Middle frontal gyrus (tissue), 1 donor: ENCODE data around the gene NAT14.
A peak's percentile ranks its signal among the peaks of the same experiment; 100 is the strongest.
"Not testable (repeated sequence)": the region's sequence is repeated elsewhere in the genome, so short reads cannot be mapped to it uniquely, and the experiment has no call there.

Source experiments
- DNase-seq: peaks from one replicate; pipeline ENCODE4 v3.0.0-alpha.2; 2015; ENCODE audit warnings: low spot score; ENCODE audit errors: extremely low spot score

Gene NAT14, protein sequence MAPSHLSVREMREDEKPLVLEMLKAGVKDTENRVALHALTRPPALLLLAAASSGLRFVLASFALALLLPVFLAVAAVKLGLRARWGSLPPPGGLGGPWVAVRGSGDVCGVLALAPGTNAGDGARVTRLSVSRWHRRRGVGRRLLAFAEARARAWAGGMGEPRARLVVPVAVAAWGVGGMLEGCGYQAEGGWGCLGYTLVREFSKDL

DNA sequence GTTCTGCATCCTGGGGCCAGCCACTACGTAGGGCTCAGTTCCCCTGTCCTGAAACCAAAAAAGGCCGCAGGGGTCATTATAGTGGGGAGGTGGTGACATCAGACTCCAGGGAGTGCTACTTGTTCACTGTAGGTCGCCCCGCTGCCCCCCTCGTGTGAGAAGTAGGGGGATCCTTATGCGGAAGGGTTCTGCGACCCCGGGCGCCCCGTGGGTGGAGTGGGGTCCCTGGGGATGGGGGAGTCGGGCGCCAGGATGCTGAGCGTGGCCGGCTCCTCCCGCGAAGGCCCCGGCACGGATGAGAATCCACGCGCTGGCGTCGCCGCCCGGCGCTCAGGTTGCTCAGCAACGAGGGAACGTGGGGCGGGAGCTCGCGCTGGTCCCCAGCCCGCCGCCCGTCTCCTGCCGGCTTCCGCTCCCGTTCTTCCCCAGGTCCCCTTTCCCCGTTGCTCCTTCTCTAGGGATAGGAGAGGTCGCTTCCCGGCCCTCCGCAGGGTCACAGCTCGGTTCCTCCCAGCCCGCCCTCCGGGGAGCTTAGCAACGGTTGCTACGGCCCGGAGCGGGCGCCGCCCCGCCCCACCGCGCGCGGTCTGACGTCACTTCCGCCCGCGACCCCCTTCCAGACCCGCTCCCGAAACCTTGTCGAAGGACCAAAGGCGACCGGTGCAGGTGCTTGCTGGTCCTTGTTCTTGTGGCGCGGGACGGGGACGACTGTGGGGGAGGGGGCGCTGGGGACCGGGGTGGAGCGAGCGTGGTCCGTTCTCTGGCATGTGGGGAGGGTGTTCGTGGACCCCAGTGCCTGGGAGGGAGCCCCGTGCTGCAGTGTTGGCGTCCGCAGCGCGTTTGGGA, at the start of gene NAT14:
NAT14 (plus strand) TSS at position 596 of the 846 bp plus-strand sequence. CDS start 521 bp downstream, outside the sequence.
- DNase-seq, result no peak

DNA sequence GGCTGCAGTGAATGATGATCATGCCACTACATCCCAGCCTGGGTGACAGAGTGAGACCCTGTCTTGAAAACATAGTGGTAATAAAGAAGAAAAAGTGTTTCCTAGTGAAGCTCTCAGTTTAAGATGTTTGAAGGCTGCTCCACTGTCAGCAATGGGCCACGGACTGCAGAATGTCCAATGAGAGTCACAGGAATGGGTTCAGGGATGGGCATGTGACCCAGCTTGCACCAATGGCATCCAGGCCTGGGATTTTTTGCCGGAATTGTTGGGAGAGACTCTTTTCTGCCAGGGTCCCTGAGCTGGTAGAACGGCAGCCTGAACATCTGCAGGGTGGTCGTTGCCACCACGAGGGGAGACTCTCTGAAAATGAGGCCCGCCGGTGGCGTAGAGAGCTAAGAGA, 48.1 kb upstream of the NAT14 start:
- no peak for DNase-seq

DNA sequence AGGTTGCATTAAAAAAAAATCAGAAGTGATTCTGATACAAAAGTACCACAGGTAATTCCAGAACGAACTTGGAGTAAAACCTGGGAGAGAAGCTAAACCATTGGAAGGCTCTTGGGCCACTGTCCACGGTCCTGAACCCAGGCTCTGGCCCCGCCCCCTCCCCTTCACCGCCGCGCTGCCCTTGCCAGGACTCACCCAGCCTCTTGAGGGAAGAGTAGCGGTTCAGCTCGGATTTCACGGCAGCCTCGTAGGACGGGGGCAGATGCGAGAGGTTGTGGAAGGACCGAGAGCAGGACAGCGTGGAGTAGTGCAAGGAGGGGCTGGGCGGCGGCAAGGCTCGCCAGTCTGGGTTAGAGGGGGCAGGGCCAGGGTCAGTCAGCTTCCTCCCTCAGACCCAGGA, 47.6 kb upstream of the NAT14 start:
- DNase-seq, result no peak

DNA sequence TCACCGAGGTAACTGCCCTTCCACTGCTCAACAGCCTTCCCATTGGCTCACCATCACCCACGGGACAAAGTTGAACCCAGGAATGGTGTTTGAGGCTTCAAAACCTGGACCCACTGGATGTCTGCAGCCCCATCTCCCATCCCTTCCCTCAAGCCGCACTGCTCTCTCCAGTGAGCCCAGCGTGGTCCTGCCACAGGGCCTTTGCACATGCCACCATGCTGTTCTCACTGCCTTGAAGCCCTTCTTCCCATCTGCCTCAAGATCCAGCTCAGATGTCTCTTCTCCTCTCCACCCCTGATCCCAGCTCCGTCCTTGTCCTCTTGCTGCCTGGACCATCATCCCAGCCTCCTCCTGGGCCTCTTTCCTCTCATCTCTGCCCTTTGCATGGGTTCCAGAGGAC, 45.9 kb upstream of the NAT14 start:
- DNase-seq, result no peak

DNA sequence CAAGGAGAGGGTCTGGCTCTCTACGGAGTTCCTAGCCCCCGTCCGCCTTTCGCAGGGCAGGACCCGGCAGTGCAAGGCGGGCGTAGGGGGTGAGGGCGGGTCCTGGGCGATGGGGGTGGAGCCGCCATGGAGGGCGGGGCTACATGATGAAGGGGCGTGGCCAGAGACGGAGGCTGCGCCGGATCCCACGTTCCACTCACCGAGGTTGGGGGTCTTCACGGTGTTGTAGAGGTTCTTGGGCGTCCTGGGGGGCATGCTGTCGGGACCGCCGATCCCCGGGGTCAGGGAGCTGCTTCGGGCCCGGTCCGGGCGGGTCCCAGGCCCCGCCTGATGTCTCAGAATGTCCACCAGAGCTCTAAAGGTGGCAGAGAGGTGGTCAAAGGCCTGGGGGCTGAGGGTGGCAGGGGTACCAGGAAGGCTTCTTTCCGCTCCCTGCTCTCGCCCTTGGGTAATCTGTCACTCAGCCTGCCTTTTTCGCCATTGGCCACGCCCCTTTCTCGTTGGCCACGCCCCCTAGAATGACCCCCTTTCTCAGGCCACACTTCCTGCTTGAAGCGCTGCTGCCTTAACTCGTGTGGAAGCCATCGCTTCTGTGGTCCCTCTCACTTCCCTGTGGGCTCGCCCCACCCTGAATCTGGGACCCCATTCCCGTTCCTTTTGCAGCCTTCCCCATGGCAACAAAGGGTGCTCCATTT, 44.4 kb upstream of the NAT14 start:
- no peak for DNase-seq

DNA sequence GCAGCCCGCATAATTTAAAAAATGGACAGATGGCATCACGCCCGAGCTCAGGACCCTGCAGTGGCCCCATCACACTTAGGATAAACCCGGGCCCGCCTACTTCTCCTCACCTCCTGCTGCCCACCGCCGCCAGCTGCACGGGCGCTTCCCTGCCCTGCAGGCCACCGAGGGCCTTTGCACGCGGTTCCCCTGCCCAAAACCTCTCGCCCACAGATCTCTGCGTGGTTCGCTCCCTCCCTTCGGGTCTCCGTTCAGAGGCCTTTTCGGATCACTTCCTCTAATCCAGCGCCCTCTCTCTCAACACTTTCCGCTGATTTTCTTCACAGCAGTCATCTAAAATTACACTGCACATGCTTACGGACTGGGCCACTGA, 43.7 kb upstream of the NAT14 start:
- no peak for DNase-seq

DNA sequence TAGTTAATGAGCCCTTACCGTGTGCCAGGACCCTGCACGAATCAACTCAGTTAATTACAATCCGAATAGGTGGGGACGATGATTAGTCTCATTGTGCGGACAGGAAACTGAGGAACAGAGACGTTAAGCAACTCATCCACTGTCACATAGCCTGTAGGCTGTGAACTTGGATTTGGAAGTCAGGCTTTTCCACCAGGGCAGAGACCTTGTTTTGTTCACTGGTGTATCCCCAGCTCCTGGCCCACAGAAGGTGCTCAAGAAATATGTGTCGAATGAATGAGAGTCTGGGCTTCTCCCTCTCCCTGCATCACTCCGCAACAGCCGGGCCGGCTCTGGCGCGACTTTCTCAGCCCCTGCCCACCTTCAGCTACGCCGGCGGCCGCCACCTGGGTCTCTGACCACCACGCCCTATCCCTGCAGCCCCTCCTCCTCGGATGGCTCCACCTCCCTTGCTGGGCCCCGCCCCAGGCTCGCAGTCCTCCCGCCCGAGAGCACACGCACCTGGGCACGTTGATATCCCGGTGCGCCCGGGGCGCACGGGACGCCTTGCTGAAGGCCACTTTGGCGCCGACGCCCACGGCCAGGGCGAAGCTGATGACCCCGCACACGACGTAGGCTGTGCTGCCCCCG, 43.2 kb upstream of the NAT14 start:
- no peak for DNase-seq

DNA sequence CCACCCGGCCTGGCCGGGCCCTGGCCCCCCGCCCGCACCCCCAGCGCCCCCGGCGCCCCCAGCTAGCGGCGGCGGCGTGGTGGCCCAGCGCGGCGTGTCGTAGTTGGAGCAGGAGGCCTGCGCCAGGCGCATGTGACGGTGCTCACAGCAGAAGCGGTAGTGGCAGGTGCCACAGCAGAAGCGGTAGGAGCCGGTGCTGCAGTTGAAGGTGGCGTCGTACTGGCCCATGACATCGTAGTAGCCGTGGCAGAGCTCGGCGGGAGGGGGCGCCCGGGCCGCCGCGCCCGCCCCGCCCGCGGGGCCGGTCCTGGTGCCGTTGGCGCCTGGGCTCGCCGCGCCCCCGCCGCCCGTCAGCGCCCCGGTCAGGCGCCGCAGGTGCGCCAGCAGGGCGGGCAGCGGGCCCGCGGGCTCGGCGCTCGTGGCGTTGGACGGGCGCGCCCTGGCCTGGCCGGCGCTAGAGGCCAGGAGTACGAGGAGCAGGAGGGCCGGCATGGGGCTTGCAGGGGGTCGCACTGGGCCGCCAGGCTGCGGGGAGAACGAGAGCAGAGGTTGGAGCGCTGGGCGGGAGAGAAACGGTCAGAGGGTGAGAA, 42.5 kb upstream of the NAT14 start:
- no peak for DNase-seq

DNA sequence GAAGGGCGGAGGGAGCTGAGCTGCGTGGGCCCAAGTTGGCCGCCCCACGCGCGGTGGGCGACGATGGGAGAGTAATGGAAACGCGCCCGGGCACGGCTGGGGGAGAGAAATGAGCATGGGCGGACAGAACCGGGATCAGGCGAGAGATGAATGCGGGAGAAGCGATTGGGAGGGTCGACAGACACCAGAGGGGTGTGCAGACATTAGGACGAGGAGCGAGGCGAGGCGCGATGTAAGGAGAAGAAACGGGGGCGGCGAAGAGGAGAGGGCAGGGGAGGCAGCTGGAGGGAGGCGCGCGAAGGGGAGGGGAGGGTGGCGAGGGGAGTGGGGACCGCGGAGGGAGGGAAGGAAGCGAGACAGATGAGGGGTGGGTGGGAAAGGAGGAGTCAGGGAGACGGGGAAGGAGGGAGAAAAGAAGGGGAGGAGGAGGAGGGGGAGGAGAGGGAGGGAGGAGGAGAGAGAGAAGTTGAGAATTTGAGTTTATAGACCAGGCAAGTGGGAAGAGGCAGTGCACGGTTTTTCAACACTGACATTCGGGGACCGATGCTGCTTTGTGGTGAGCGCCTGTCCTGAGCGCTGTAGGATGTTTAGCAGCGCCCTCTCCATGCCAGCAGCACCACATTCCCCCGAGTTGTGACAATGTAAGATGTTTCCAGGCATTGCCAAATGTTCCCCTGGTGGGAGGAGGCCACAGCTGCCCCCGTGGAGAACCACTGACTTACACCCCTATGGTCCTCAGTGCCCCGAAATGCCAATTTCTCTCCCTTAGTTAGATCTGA, 41.8 kb upstream of the NAT14 start, which contains the start of gene SHISA7:
SHISA7 (minus strand) TSS at position 256 of the 779 bp plus-strand sequence. CDS start 437 bp downstream, outside the sequence.
- no peak for DNase-seq

DNA sequence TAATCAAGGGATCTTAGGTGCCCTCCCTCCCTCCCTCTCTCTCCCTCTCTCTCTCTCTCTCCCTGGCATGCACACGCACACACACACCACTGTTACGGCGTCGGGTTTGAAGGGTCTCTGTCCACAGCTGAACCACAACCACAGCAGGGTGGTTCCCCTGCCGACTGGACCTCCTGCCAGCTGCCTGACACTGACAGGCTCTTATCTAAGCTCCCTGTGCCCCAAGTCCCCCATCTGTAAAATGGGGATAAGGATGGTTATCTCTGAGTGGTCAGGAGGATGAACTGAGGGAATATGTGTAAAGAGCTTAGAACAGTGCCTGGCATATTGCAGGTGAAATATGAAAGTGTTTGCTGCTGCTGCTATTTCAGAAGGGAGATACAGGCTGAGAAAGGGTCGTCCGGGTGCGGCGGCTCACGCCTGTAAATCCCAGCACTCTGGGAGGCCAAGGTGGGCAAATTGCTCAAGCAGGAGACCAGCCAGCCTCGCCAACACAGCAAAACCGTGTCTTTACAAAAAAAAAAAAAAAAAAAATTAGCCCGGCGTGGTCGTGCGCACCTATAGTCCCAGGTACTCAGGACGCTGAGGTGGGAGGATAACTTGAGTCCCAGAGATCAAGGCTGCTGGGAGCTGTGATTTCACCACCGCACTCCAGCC, 41.0 kb upstream of the NAT14 start:
- no peak for DNase-seq

DNA sequence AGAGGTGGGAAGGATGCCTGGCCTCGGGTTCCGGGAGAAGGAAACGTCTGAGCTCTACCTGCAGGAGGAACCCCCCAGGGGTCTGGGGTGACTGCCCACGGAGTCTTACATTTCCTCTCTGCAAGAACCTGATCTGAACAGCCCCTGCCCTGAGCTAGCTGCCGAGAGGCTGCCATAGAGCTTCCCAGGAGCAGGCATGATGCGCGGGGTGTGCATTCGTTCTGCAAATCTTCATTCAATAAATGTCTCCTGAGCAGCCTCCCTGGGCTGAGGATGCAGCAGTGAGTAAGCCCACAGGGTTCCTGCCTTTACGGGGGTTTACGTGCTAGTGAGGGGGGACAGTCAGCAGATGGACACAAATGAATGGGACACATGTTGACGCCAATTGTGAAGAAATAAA, 40.3 kb upstream of the NAT14 start:
- no peak for DNase-seq

DNA sequence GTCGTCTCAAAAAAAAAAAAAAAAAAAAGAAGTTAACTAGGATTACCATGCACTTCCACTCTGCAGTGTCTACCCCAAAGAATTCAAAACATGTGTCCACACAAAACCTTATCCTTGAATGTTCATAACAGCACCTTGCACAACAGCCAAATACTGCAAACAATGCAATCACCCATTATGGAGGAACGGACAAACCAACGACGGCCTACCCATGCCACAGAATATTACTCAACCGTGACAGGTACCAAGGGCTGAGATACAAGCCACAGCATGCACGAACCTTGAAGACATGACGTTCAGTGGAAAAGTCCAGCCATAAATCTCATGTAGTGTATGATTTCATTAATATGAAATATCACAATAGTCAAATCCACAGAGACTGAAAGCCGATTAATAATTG, 38.9 kb upstream of the NAT14 start:
- no peak for DNase-seq

DNA sequence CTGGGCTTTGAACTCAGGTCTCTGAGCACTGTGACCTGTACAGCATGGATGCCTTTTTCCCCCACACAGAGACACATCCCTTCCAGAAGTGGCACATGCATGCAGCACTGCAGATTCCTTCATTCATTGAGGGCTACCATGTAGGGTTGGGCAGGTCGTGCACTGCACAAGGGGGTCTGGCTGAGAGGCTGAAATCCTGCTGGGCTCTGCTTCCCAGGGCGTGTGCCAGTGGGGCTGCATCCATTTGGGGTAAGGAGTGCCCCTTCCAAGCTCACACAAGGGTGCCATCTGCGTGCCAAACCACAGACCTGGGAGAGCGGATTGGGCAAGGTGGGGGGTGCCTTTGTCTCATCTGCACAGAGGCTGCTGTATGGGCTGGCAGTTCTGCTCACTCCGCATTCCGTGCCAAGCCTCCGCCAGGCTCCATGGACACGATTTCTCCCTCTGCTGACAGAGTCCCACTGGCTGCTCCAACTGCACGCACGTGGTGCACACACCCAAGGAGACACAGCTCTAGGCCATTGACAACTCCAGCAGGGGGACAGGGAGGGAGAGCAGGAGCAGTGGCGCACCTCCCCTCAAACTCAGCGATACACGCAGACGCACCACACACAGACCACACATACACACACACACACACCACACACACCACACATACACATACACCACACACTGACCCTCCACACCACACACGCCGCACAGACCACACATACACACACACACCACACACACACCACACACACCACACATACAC, 37.4 kb upstream of the NAT14 start:
- DNase-seq, result peak; percentile 62

DNA sequence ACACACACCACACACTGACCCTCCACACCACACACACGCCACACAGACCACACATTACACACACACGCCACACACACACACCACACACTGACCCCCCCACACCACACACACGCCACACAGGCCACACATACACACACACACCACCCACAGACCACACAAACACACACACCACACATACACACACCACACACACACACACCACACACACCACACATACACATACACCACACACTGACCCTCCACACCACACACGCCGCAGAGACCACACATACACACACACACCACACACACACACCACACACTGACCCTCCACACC, 36.9 kb upstream of the NAT14 start:
- DNase-seq, result not testable (repeated sequence)

DNA sequence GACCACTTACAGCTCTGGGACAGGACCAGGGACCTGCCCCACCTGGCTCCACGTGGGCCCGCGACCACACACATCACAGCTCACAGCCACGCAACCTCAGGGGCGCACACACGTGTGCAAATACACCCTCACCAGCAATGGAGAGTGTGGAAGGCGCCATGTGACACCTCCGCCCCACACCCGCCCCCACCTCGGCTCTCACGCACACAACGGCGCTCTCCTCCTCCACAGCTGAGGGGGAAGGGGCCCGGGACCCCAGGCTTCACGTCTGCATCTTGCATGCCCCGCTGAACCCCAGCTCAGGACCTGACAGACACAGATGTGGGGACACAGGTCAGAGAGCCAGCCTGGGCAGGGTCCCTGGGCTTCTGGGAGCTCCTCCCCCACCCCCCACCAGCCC, 35.5 kb upstream of the NAT14 start:
- no peak for DNase-seq

DNA sequence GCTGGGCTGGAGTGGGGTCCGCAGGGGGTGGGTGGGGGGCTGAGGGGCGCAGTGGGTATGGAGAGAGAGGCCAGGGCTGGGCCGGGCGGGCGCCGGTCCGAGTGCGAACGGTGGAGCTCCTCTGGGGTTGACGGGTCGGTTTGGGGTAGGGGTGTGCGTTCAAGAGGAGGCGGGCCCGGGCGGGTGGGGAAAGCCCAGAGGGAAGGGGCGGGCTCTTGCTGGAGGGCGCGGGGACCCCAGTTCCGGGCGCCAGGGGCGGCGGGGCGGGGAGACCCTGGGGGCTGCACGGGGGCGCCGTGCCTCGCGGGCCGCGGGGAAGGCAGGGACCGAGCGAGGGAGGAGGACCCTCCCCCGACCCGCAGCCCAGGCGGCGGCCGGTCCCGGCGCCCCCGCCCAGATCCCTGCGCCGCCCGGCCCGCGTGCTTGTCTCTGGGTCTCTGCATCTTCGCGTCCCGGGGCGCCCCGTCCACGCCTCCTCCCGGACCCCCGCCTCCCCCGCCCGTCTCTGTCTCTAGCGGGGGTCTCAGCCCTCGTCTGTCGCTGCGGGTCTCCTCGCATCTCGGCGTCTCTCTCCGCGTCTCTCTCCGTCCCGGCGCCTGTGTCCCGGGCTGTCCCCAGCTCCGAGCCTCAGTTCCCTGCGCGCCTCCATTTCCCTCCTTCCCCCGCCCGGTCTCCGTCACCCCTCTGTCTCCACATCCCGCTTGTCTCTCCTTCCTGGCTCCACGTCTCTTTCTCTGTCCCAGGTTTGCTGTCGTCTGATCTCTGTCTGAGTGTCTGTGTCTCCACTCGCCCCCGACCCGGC, 33.6 kb upstream of the NAT14 start:
- DNase-seq, result no peak

DNA sequence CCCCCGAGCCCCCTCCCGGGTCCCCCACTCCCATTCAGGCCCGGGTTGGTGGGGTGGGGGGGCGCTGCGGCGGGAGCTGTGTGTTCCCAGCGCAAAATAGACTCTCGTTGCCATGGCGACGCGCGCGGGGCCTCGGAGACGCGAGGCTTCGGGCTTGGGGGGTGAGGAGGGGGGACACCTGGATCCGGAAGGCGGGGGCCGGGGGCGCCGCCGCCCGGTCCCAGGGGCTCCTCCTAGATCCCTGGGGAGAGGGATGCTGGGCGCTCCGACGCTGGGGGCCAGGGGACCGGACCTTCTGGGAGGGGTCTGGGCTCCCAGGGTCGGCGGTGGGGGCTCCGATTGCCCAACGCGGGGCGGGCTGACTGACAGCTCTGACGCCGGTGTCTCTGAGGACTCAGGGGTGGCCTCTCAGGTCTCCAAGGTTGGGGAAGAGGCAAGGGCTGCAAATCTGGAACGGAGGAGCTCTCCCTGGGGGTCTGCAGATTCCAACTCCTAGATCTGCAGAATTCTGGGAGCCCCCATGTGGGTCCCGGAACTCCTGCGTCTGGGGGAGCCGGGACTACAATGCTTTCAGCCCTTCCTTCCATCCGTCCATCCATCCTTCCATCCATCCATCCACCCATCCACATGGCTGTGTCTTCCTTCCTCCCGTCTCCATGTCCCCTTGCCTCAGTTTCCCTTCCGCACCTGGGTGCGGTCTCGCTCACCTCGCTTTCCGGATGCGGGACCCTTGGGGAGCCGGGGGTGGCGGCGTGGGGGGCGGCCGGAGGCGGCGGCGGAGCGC, 32.8 kb upstream of the NAT14 start:
- no peak for DNase-seq
